GM21526 (cell line): ENCODE data around the gene FGGY.

ENCODE experiments used
- ATAC-seq: cut with Tn5 transposase; IDR thresholded peaks from one replicate; pipeline ENCODE4 v1.9.1; 2021; ENCODE audit warnings: moderate library complexity; ENCODE audit not compliant: unreplicated experiment, low FRiP score

FGGY gene

GRCh38 chr1:59666106-59666505 lies 369.2 kb downstream of the FGGY start:
- ATAC-seq, result no peak

DNA sequence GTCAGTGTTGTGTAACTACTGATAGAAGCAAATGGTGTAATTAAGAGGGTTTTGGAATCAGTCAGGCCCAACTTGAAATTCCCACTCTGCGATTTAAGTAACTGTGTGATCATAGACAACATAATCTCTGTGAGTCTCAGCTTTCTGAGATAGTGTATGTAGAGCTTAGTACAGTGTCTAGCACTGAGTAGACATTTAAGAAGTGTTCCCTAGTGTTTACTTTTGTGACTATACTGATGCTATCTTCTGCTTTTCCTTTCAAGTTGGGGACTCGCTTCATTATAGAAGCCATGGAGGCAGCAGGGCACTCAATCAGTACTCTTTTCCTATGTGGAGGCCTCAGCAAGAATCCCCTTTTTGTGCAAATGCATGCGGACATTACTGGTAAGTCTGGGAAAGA lies 370.1 kb downstream of the FGGY start:
- no peak for ATAC-seq

DNA sequence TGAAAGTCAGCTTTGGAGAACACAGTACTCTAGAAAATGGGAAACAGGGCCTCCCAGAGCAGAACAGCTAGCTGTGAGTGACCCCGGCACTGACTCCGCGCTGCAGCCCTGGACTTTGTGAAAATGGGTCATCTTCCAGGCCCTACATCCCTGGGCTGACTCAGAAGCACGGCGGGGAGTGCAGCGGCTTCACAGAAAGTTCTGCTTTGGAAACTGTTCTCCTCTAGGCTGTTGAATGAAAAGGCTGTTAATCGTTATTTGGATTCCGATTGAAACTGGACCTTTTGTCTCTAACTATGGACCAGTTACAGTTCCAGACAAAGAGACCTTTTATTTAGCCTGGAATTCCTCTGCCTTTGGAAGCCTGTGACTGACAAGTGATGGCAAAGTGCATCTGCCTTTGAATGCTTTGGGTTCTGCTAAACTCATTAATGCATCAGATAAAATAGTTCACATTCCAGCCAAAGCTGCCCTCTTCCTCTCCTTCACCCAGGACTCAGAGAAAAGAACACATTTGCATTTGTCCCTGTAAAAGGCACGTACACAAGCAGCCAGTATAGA lies 372.9 kb downstream of the FGGY start:
- no peak for ATAC-seq

- no peak for ATAC-seq
Observed at GRCh38 chr1:59670662-59671061, 373.8 kb downstream of the FGGY start.

GRCh38 chr1:59671066-59671952 lies 374.4 kb downstream of the FGGY start:
- ATAC-seq, result no peak

DNA sequence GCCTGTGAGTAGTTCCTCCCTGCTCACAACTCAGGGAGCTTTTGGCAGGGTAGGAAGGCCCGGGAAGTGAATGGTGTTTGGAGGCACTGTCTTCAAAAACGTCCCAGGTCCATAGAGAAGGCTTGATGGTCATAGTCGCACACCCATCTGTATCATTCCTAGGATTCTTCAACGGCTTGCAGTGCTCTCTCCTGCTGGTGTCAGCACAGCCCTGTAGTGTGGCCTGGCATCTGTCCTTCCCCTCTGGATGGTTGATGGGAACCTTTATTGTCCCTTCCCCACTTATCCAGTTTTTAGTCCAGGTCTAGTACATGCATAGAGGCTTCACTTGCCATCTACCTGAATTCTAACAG lies 375.0 kb downstream of the FGGY start:
- no peak for ATAC-seq

DNA sequence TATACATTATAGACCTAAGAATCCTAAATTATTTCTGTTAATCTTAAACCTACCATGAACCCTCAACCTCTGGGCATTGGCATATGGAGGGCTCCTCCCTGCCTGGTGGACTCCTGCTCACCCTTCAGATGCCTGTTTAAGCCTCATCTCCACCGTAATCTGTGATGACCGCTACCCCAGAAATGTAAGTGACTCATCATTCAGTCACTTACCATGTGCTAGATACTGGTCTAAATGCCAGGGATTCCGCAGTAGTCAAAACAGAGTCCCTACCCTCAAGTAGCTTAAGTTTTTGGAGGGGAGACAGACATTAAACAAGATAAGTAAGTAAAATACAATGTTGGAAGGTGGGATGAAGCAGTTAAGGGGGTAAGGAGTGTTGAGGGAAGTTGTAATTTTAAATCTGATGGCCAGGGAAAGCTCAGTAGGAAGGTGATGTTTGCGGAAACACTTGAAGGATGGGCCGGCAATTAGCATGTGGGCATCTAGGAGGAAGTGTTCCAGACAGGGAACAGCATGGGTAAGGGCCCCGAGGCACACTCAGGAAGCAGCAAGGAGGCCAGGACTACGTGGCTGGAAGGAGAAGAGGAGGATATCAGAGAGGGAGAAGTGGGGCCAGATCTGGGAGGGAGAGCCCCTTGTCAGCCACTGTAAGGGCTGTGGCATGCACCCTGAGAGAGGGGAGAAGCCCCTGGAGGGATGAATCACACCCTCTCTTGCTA lies 376.1 kb downstream of the FGGY start:
- ATAC-seq, result no peak

- ATAC-seq, result no peak
Observed at GRCh38 chr1:59673573-59674450, 376.9 kb downstream of the FGGY start.

GRCh38 chr1:59674595-59674994 lies 377.7 kb downstream of the FGGY start:
- no peak for ATAC-seq

DNA sequence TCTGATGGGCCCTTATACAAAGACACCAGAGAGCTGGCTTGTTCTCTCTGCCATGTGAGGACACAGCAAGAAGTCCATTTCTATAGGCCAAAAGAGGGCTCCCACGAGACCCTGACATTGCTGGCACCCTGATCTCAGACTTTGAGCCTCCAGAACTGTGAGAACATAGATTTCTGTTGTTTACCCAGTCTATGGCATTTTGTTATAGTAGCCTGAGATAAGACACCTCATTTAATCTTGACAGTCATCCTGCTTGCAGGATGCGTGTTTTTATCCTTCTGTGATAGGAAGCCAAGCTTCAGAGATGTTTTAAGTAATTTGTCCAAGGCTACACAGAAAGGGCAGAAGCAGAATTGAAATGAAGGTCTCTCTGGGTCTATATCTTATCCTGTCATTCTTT lies 379.0 kb downstream of the FGGY start:
- ATAC-seq, result no peak

DNA sequence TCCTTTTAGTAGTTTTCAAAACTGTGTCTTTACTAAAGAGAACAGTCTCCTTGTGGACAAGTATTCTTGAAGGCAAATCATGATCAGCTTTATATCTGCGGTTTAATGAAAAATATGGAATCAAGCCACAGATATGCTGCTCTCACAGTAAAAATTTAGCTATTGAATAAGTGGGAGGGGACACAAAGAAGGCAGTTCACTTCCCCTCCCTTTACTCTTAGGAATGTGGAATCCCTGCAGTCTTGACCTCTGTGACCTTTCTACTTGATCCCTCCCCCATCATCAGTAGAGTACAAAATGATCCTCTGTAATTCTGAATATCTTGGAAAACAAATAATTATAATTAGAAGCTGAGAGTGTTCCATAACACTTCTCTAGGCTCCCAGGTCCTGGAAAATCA lies 381.1 kb downstream of the FGGY start:
- no peak for ATAC-seq

- no peak for ATAC-seq
Observed at GRCh38 chr1:59678493-59679228, 381.8 kb downstream of the FGGY start.

- ATAC-seq, result no peak
Observed at GRCh38 chr1:59680044-59680443, 383.1 kb downstream of the FGGY start.

- ATAC-seq, result no peak
Observed at GRCh38 chr1:59682396-59683080, 385.6 kb downstream of the FGGY start.

DNA sequence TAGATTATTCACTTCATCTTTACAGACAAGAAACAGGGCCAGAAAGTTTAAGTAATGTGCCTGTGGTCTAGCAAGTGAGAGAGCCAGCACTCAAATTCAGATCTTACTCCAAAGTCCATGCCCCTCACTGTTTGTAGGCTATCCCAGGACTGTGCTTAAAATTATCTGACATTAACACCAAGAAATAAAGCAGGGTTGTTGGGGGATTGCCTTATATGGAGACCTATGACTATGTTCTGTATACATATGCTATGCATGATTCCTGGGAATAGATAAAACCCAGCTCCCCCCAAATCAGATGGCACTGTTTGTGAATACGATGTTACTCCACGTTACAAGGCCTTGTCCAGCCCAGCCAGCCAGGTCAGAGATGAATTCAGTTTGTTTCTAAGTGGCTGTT lies 386.3 kb downstream of the FGGY start:
- ATAC-seq, result no peak

- ATAC-seq, result no peak
Observed at GRCh38 chr1:59684698-59685097, 387.8 kb downstream of the FGGY start.

- ATAC-seq, result no peak
Observed at GRCh38 chr1:59685101-59685500, 388.2 kb downstream of the FGGY start.

DNA sequence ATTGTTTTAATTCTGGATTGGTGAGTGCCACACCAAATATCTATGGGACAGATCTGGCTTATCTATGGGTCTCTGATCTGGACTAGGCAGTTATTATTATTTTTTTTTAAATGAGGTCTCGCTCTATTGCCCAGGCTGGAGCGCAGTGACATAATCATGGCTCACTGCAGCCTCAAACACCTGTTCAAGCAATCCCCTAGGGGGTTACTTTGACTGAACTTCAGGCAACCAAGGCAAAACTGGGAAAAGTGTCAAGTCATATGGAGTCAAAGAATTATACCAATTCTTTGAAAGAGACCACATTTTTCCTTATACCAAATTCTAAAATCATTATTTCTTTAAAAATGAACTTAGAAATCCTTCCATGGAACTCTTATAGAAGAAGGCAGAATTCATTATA lies 388.8 kb downstream of the FGGY start:
- ATAC-seq, result no peak

DNA sequence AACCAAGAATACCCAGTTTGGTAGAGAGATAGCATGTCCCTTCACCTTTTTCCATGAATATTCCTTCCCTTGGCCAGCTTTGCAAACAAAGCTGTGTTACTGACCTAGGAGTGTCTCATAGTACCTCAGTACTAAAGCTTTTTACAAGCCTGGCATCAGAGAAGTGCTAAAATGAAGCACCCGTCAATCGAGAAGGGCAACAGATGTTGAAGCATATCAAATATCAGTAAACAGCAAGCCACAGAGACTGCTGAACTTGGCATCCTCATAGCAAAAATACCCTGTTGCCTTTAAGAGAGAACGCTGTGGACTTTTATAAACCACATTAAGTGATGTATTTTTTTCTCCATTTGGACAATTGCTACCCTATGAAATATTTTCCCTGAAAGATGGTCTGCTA lies 389.3 kb downstream of the FGGY start:
- ATAC-seq, result no peak

DNA sequence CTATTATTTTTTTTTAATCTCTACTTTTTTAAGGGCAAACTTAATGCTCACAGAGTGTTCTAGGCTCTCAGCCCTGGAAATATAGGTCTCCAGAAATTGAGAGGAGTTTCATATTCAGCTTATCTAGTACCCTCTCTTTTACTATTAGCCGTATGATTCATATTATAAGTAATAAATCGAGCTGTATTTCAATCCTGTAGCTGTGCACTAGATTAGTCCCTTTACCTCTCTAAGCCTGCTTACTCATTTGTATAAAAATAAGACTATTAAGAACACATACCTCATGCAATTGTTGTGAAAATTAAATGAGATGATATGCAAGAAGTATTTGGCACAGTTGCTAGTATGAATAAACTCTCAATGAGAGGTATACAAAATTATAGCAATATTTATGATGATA lies 389.7 kb downstream of the FGGY start:
- ATAC-seq, result no peak
